HG02588 (cell line): ENCODE results near the gene CACNA2D4.
"Not testable (repeated sequence)": the region's sequence is repeated elsewhere in the genome, so short reads cannot be mapped to it uniquely, and the experiment has no call there.

Experiments
- ATAC-seq: cut with Tn5 transposase; IDR thresholded peaks from one replicate; pipeline ENCODE4 v1.9.1; 2021; ENCODE audit warnings: mild to moderate bottlenecking, moderate library complexity; ENCODE audit not compliant: unreplicated experiment

Gene CACNA2D4, protein sequence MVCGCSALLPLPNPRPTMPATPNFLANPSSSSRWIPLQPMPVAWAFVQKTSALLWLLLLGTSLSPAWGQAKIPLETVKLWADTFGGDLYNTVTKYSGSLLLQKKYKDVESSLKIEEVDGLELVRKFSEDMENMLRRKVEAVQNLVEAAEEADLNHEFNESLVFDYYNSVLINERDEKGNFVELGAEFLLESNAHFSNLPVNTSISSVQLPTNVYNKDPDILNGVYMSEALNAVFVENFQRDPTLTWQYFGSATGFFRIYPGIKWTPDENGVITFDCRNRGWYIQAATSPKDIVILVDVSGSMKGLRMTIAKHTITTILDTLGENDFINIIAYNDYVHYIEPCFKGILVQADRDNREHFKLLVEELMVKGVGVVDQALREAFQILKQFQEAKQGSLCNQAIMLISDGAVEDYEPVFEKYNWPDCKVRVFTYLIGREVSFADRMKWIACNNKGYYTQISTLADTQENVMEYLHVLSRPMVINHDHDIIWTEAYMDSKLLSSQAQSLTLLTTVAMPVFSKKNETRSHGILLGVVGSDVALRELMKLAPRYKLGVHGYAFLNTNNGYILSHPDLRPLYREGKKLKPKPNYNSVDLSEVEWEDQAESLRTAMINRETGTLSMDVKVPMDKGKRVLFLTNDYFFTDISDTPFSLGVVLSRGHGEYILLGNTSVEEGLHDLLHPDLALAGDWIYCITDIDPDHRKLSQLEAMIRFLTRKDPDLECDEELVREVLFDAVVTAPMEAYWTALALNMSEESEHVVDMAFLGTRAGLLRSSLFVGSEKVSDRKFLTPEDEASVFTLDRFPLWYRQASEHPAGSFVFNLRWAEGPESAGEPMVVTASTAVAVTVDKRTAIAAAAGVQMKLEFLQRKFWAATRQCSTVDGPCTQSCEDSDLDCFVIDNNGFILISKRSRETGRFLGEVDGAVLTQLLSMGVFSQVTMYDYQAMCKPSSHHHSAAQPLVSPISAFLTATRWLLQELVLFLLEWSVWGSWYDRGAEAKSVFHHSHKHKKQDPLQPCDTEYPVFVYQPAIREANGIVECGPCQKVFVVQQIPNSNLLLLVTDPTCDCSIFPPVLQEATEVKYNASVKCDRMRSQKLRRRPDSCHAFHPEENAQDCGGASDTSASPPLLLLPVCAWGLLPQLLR

DNA sequence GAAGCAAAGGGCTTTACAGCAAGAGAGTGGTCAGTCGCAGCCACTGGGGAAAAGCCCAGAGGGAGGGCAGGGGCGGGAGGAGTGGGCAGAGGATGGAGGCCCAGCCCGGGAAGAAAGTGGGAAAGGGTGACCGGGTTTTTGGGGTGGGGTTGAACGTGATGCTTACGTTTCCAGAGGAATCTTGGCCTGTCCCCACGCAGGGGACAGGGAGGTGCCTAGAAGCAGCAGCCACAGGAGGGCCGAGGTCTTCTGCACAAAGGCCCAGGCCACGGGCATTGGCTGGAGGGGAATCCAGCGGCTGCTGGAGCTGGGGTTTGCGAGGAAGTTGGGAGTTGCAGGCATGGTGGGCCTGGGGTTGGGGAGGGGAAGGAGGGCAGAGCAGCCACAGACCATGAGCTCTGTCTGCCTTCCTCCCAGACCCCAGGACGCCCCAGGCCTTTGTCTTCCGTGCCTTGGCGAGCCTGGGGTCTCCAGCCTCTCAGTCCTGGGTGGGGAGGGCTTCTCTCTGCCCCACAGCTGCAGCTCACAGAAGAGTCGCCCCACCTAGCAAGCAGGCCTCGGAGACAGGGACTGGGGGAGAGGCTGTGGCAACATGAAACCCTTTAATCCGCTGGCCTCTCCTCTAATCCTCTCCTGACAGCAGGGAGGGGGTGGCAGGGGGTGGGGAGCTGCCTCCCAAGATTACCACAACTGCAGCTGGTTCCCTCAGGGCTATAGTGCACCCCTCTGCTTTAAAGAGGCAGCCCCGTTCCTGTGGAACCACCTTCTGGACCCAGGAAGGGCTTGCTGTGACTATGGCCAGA lies at the start of gene CACNA2D4:
Gene CACNA2D4 (minus strand): TSS at position 572 of the 803 bp plus-strand sequence. CDS start 179 bp downstream, at position 393.
- ATAC-seq, result no peak

GRCh38 chr12:1966561-1967226 lies 48.2 kb upstream of the CACNA2D4 start:
- ATAC-seq, result no peak

- ATAC-seq, result no peak
Measured at GRCh38 chr12:1965916-1966315, 47.5 kb upstream of the CACNA2D4 start.

- ATAC-seq, result no peak
Measured at GRCh38 chr12:1962051-1963020, 43.9 kb upstream of the CACNA2D4 start.

- ATAC-seq, result no peak
Measured at GRCh38 chr12:1956716-1957115, 38.3 kb upstream of the CACNA2D4 start.

GRCh38 chr12:1949771-1950470 lies 31.5 kb upstream of the CACNA2D4 start:
- no peak for ATAC-seq

DNA sequence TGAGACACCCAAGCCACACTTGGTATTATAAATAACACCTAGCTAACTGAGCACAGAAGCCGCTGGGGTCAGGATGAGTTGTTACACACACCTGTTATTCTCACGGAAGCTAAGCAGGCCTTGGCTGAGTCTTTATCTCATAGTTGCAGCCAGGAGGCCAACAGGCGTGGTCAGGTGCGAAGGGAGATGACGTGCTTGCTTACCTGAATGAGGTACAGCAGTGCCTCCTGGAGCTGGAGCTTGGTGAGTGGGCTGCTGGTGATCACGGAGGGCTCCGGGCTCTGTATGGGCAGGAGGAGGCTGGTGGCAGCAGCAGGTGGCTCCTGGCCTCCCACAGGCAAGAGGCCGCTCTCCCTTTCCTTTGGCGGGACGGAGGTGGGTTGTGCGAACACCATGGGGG lies 30.4 kb upstream of the CACNA2D4 start:
- no peak for ATAC-seq

- ATAC-seq, result no peak
Measured at GRCh38 chr12:1947081-1947480, 28.6 kb upstream of the CACNA2D4 start.

DNA sequence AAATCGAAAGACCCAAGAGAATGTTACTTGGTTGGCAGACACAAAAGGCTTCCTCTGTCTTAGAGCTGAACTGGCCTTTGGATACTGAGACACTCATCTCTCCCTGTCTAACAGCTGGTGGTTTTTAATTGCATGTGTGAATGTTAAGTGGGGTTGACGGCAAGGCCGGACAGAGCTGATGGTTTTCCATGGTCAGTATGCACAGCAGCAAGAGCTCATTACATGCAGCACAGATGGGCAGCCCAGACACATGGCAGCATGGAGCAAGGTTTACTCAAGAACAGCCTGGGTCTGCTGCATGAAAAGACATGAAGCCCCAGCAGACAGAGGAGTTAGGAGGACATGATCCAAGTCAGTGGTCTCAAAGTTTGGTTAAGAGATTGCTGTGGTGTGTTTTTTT lies 27.8 kb upstream of the CACNA2D4 start:
- no peak for ATAC-seq

DNA sequence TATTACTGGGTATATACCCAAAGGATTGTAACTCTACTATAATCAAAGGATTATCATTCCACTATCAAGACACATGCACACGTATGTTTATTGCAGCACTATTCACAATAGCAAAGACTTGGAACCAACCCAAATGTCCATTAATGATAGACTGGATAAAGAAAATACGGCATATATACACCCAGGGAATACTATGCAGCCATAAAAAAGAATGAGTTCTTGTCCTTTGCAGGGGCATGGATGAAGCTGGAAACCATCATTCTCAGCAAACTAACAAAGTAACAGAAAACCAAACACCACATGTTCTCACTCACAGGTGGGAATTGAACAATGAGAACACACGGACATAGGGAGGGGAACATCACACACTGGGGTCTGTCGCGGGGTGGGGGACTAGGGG lies 27.1 kb upstream of the CACNA2D4 start:
- ATAC-seq, result not testable (repeated sequence)

- no peak for ATAC-seq
Measured at GRCh38 chr12:1939801-1940607, 21.6 kb upstream of the CACNA2D4 start.

GRCh38 chr12:1939331-1939730 lies 20.9 kb upstream of the CACNA2D4 start:
- no peak for ATAC-seq

DNA sequence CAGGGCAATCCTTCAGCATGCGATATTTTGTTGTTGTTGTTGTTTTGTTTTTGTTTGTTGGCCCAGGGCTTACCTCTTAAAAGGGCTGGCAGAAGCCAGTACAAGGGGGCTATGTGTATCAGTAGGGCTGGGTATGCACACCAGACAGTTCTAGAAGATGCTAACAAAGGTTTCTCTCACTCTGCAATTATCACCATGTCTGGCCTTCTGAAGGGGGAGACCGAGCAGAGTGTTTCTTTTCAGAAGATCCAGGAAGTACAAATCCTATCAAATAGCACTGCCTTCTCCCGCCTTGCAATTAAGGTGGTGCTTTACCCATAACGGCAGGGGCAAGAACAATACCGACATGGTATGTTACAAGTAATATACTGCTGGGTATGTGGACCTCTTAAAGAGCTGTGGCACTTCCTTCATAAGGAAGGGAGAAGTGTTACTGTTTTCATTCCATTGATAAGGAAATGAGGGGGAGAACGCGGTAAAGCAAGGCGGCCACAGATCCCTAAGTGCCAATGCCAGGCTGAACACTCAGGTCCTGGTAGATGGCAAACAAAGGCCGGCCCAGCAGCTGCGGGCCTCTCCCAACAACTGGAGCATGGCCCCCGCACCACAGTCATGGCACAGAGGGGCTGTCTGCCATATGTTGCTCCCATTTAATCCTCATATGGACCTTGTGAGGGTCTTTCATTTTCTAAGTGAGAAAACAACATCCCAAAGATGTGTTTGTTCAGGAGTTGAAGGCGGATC lies 19.2 kb upstream of the CACNA2D4 start:
- no peak for ATAC-seq

DNA sequence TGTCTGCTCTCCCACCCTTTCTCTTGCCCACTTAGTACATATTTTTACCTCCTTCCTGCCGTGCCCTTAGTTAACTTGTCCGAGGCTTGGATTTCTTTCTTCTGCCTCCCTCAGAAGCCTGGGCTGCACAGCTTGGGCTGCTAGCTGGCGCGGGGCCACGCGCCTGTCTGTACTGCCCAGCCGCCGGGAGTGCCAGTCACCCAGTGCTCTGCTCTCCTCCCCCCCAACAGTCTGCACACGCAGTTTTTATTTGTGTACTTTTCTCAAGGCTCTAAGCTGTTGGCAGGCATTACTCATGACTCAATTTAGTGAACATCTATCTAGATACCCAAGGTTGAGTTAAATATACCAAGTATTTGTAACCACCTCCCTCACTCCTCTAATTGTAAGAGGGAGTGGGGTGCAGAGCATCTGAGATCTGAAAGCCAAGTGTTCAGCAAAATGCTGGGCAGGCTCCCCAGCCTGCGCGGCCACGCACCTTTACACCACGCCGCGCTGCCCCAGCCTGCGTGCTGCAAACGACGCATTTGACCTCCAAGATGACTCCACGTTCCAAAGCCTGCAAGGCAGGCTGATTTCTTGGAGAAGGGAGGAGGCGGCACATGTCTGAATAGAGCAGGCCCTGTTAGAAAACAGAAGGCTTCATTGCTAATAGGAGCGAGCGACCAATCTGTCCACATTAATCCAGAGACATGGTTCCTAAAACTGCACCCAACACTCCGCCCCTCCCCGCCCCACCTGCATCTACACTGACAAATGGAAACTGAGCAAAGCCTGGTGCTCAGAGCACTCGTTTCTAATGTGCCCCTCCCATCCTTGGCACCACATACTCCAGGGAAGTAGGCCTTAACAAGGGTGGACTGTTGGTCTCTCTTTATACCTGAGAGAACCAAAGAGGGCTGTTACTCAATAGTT lies 18.2 kb upstream of the CACNA2D4 start:
- ATAC-seq, result no peak

- no peak for ATAC-seq
Measured at GRCh38 chr12:1935700-1936378, 17.4 kb upstream of the CACNA2D4 start.
